ENCODE results near the gene ZNF462. TPM values are rescaled to one million over a fixed set of nuclear protein-coding genes. Genes with fewer than 3 reads are reported as not detected.
"Not testable (repeated sequence)": the region's sequence is repeated elsewhere in the genome, so short reads cannot be mapped to it uniquely, and the experiment has no call there.

ZNF462 gene
- total RNA-seq, 2 experiments from 2014 or later, result not detected

- POLR2A ChIA-PET, result no interaction called here
- Mint-ChIP-seq H3K27me3 (no peaks in the 10 kb centered on the region), H3K4me1 (ENCODE audit: low read depth) (peaks cover 3% of the 10 kb centered on the region), H3K36me3 (ENCODE audit: low read depth) (no peaks in the 10 kb centered on the region), H3K9me3 (no peaks in the 10 kb centered on the region), H3K4me3 (no peak overlapping the region), H3K27ac (no peak overlapping the region)
- CTCF ChIA-PET, result no interaction called here
- DNase-seq, result no peak
- ATAC-seq, result no peak
- intact Hi-C loops (cut with micrococcal nuclease), result no loop called here
- no peak for TF ChIP-seq CTCF (IDR thresholded peaks at IDR 0.05)
Observed at GRCh38 chr9:106982636-106983035, 119.7 kb downstream of the ZNF462 start.

- no peak for ATAC-seq
- no peaks in the 10 kb centered on the region for H3K27me3 Mint-ChIP-seq
- ChIA-PET POLR2A (no interaction called here), CTCF (no interaction called here)
- no peaks in the 10 kb centered on the region for H3K9me3 Mint-ChIP-seq
- H3K27ac Mint-ChIP-seq, result no peak overlapping the region
- H3K4me3 Mint-ChIP-seq, result no peak overlapping the region
- H3K36me3 Mint-ChIP-seq (ENCODE audit: low read depth), result no peaks in the 10 kb centered on the region
- DNase-seq, result no peak
- intact Hi-C loops (cut with micrococcal nuclease), result no loop called here
- no peak for TF ChIP-seq CTCF (IDR thresholded peaks at IDR 0.05)
- peaks cover 3% of the 10 kb centered on the region for H3K4me1 Mint-ChIP-seq (ENCODE audit: low read depth)
Observed at GRCh38 chr9:106983346-106983745, 120.4 kb downstream of the ZNF462 start.

GRCh38 chr9:106989904-106990303 lies 126.9 kb downstream of the ZNF462 start:
- intact Hi-C loops (cut with micrococcal nuclease); H3K4me1 Mint-ChIP-seq (ENCODE audit: low read depth); DNase-seq; H3K27me3 Mint-ChIP-seq; ATAC-seq; H3K4me3 Mint-ChIP-seq; POLR2A ChIA-PET; H3K27ac Mint-ChIP-seq; CTCF ChIA-PET; H3K9me3 Mint-ChIP-seq; H3K36me3 Mint-ChIP-seq (ENCODE audit: low read depth): not testable (repeated sequence)

GRCh38 chr9:106992186-106992585 lies 129.2 kb downstream of the ZNF462 start:
- DNase-seq, result no peak
- Mint-ChIP-seq H3K27ac (no peak overlapping the region), H3K4me3 (no peak overlapping the region), H3K9me3 (peaks cover 2% of the 10 kb centered on the region), H3K27me3 (no peaks in the 10 kb centered on the region), H3K4me1 (ENCODE audit: low read depth) (no peaks in the 10 kb centered on the region), H3K36me3 (ENCODE audit: low read depth) (no peaks in the 10 kb centered on the region)
- no peak for TF ChIP-seq CTCF (IDR thresholded peaks at IDR 0.05)
- CTCF ChIA-PET, result no interaction called here
- ATAC-seq, result no peak
- intact Hi-C loops (cut with micrococcal nuclease), result no loop called here
- POLR2A ChIA-PET, result no interaction called here

GRCh38 chr9:106993603-106994002 lies 130.6 kb downstream of the ZNF462 start:
- TF ChIP-seq CTCF (IDR thresholded peaks at IDR 0.05), result no peak
- H3K4me3 Mint-ChIP-seq, result no peak overlapping the region
- H3K4me1 Mint-ChIP-seq (ENCODE audit: low read depth), result no peaks in the 10 kb centered on the region
- no peaks in the 10 kb centered on the region for H3K27me3 Mint-ChIP-seq
- no peak overlapping the region for H3K27ac Mint-ChIP-seq
- no peak for DNase-seq
- ATAC-seq, result no peak
- CTCF ChIA-PET, result no interaction called here
- no peaks in the 10 kb centered on the region for H3K36me3 Mint-ChIP-seq (ENCODE audit: low read depth)
- peaks cover 2% of the 10 kb centered on the region for H3K9me3 Mint-ChIP-seq
- POLR2A ChIA-PET, result no interaction called here
- intact Hi-C loops (cut with micrococcal nuclease), result no loop called here

- Mint-ChIP-seq H3K9me3 (peaks cover 2% of the 10 kb centered on the region), H3K27me3 (no peaks in the 10 kb centered on the region), H3K4me3 (no peak overlapping the region), H3K4me1 (ENCODE audit: low read depth) (no peaks in the 10 kb centered on the region), H3K27ac (no peak overlapping the region), H3K36me3 (ENCODE audit: low read depth) (no peaks in the 10 kb centered on the region)
- ChIA-PET CTCF (no interaction called here), POLR2A (no interaction called here)
- ATAC-seq, result no peak
- intact Hi-C loops (cut with micrococcal nuclease), result no loop called here
- no peak for TF ChIP-seq CTCF (IDR thresholded peaks at IDR 0.05)
- DNase-seq, result no peak
Observed at GRCh38 chr9:106994463-106994862, 131.5 kb downstream of the ZNF462 start.
